CD14-positive monocyte (primary cell): ENCODE data around the gene THSD4. TPM values are rescaled to one million over a fixed set of nuclear protein-coding genes. Genes with fewer than 3 reads are reported as not detected.

ENCODE experiments used
- DNase-seq, 3 donors: peaks; one replicate each; pipeline ENCODE4 v3.0.0-alpha.2; 2011 to 2022
- H2AFZ ChIP-seq: 2 replicates; pipeline ENCODE4 v1.6.0; 2012; ENCODE audit warnings: mild to moderate bottlenecking, low read depth, low read length, inconsistent platforms; ENCODE audit not compliant: insufficient read depth, poor library complexity, severe bottlenecking
- H3K27ac ChIP-seq, 2 donors: 1 replicate in 1 of 2; 2 replicates in 1 of 2; pipeline ENCODE4 v1.5.1; 2012 to 2013; ENCODE audit warnings: low read length in 2 of 2, control low read depth in 1 of 2, inconsistent platforms in 1 of 2, low read depth in 1 of 2, mild to moderate bottlenecking in 1 of 2
- H3K27me3 ChIP-seq, 2 donors: one replicate each; pipeline versions ENCODE4 v1.6.0 to v1.6.1; 2011 to 2013; ENCODE audit warnings: low read length in 2 of 2; ENCODE audit not compliant: control insufficient read depth in 2 of 2, insufficient read depth in 2 of 2
- H3K36me3 ChIP-seq, 2 donors: replicated peaks in 1 of 2; 1 replicate in 1 of 2; 2 replicates in 1 of 2; pipeline versions ENCODE4 v1.5.1 to v1.6.1; 2012 to 2013; ENCODE audit warnings: low read length in 2 of 2, control low read depth in 1 of 2, inconsistent platforms in 1 of 2, mild to moderate bottlenecking in 1 of 2; ENCODE audit not compliant: insufficient read depth in 2 of 2, control insufficient read depth in 1 of 2
- H3K4me1 ChIP-seq, 2 donors: 1 replicate in 1 of 2; 2 replicates in 1 of 2; pipeline versions ENCODE4 v1.5.1 to v1.6.1; 2012 to 2013; ENCODE audit warnings: low read length in 2 of 2, control low read depth in 1 of 2, inconsistent platforms in 1 of 2, mild to moderate bottlenecking in 1 of 2, moderate library complexity in 1 of 2; ENCODE audit not compliant: insufficient read depth in 2 of 2, control insufficient read depth in 1 of 2
- H3K4me2 ChIP-seq: replicated peaks from 2 replicates; pipeline ENCODE3; 2012; ENCODE audit warnings: low read length, moderate library complexity, mild to moderate bottlenecking; ENCODE audit not compliant: poor library complexity, severe bottlenecking; ENCODE audit errors: extremely low read depth
- H3K4me3 ChIP-seq, 3 experiments: fragments of 200-600 bp in 1 of 3; sonication (generic) in 1 of 3; replicated peaks in 1 of 3; 1 replicate in 2 of 3; 2 replicates in 1 of 3; pipeline ENCODE4 v1.5.1; 2011 to 2013; ENCODE audit warnings: low read length in 3 of 3, mild to moderate bottlenecking in 3 of 3, control low read depth in 2 of 3, low read depth in 2 of 3, inconsistent platforms in 1 of 3, moderate library complexity in 1 of 3
- H3K79me2 ChIP-seq: 2 replicates; pipeline ENCODE4 v1.6.0; 2012; ENCODE audit warnings: mild to moderate bottlenecking, control low read depth, inconsistent platforms, low read length, moderate library complexity; ENCODE audit not compliant: insufficient read depth
- H3K9ac ChIP-seq: 2 replicates; pipeline ENCODE4 v1.6.0; 2017; ENCODE audit warnings: low read length, mild to moderate bottlenecking; ENCODE audit not compliant: insufficient read depth, poor library complexity, severe bottlenecking
- H3K9me3 ChIP-seq, 2 donors: replicated peaks in 1 of 2; 1 replicate in 1 of 2; 2 replicates in 1 of 2; pipeline versions ENCODE4 v1.5.1 to v1.6.1; 2012 to 2013; ENCODE audit warnings: low read length in 2 of 2, control low read depth in 1 of 2; ENCODE audit not compliant: control insufficient read depth in 1 of 2, insufficient read depth in 1 of 2
- H4K20me1 ChIP-seq: 2 replicates; pipeline ENCODE4 v1.6.0; 2012; ENCODE audit warnings: mild to moderate bottlenecking, low read length, control low read depth, moderate library complexity; ENCODE audit not compliant: insufficient read depth
- H3K27ac Mint-ChIP-seq, 7 donors: one replicate each; pipeline ENCODE4 v1.8.0; 2020; ENCODE audit warnings: mild to moderate bottlenecking in 7 of 7, mixed read lengths in 7 of 7, moderate library complexity in 6 of 7, inconsistent platforms in 2 of 7
- H3K27me3 Mint-ChIP-seq, 3 donors: one replicate each; pipeline ENCODE4 v1.8.0; 2021 to 2022; ENCODE audit warnings: low read depth in 3 of 3, mild to moderate bottlenecking in 3 of 3, mixed read lengths in 3 of 3, moderate library complexity in 3 of 3, inconsistent platforms in 1 of 3
- H3K36me3 Mint-ChIP-seq, 2 donors: one replicate each; pipeline ENCODE4 v1.8.0; 2020; ENCODE audit warnings: mixed read lengths in 2 of 2, inconsistent platforms in 1 of 2, mild to moderate bottlenecking in 1 of 2
- H3K4me1 Mint-ChIP-seq: one replicate; pipeline ENCODE4 v1.8.0; 2020; ENCODE audit warnings: mild to moderate bottlenecking, mixed read lengths
- H3K4me3 Mint-ChIP-seq, 2 donors: one replicate each; pipeline ENCODE4 v1.8.0; 2020; ENCODE audit warnings: mild to moderate bottlenecking in 2 of 2, mixed read lengths in 2 of 2, moderate library complexity in 1 of 2
- H3K9me3 Mint-ChIP-seq, 7 donors: one replicate each; pipeline ENCODE4 v1.8.0; 2020 to 2022; ENCODE audit warnings: mixed read lengths in 7 of 7, mild to moderate bottlenecking in 6 of 7, moderate library complexity in 6 of 7, inconsistent platforms in 2 of 7
- WGBS: methylation state at CpG from one replicate; pipeline ENCODE4 v1.1.5; 2013; ENCODE audit warnings: missing lambda C conversion rate; ENCODE audit not compliant: insufficient coverage; 5-methylcytosine and 5-hydroxymethylcytosine counted together
- intact Hi-C, 2 donors: fragments of 100-400 bp; cut with micrococcal nuclease; formaldehyde crosslinking; loops; one replicate each; pipeline versions ENCODE4 v1.15.0 to v1.15.1; 2023
- polyA plus RNA-seq, 3 donors: library from polyadenylated mRNA; depleted of rRNA in 1 of 3; unstranded in 2 of 3; stranded (reverse) in 1 of 3; fragments of 300-500 nt in 2 of 3; fragments of >200 nt in 1 of 3; fragmentation: Illumina TruSeq in 2 of 3; gene quantifications; 1 replicate in 2 of 3; 2 replicates in 1 of 3; pipeline ENCODE4 v1.2.3, GENCODE V29; 2012 to 2021
- TF ChIP-seq, protein P1 (sequence below): fragments of 200-600 bp; IDR thresholded peaks from one replicate; pipeline ENCODE4 v1.8.0; 2022; ENCODE audit warnings: antibody characterized with exemption, mild to moderate bottlenecking

THSD4 gene
- polyA plus RNA-seq, 3 donors: not detected

DNA sequence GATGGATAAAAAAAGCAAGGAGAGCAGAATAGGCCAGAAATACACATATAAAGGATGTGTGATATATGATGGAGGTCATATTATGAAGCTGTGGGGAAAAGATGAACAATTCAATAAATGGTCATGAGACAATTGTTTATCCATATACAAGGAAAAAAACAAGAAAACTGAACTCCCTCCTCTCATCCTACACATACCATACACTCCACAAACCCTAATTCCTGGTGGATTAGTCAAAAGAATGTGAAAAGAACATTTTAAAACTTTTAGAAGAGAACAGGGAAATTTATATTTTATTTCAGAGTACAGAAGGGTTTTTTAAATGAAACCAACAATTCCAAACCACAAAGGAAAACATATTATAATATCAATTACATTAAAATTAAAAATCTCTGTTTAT lies 660.6 kb downstream of the THSD4 start:
- no peaks in the 10 kb centered on the region for H3K79me2 ChIP-seq
- Mint-ChIP-seq H3K4me3 (no peak overlapping the region), H3K27me3 (peaks cover 2 to 8% (median 3%) of the 10 kb centered on the region in 3 donors), H3K36me3 (no peaks in the 10 kb centered on the region), H3K27ac (no peak overlapping the region), H3K9me3 (peaks cover 0 to 1% (median 0%) of the 10 kb centered on the region in 7 donors), H3K4me1 (peaks cover 8% of the 10 kb centered on the region)
- intact Hi-C loops: no loop called here
- no peak overlapping the region for H3K4me2 ChIP-seq
- no peak overlapping the region for H3K9ac ChIP-seq
- no peak overlapping the region for H2AFZ ChIP-seq
- no peak overlapping the region for H3K4me3 ChIP-seq
- H3K36me3 ChIP-seq: no peaks in the 10 kb centered on the region
- no peaks in the 10 kb centered on the region for H3K27me3 ChIP-seq
- peaks cover 0 to 4% of the 10 kb centered on the region in 2 donors for H3K4me1 ChIP-seq
- DNase-seq: no peak
- H3K27ac ChIP-seq: no peak overlapping the region
- H4K20me1 ChIP-seq: no peaks in the 10 kb centered on the region
- no peaks in the 10 kb centered on the region for H3K9me3 ChIP-seq
- TF ChIP-seq, protein P1, sequence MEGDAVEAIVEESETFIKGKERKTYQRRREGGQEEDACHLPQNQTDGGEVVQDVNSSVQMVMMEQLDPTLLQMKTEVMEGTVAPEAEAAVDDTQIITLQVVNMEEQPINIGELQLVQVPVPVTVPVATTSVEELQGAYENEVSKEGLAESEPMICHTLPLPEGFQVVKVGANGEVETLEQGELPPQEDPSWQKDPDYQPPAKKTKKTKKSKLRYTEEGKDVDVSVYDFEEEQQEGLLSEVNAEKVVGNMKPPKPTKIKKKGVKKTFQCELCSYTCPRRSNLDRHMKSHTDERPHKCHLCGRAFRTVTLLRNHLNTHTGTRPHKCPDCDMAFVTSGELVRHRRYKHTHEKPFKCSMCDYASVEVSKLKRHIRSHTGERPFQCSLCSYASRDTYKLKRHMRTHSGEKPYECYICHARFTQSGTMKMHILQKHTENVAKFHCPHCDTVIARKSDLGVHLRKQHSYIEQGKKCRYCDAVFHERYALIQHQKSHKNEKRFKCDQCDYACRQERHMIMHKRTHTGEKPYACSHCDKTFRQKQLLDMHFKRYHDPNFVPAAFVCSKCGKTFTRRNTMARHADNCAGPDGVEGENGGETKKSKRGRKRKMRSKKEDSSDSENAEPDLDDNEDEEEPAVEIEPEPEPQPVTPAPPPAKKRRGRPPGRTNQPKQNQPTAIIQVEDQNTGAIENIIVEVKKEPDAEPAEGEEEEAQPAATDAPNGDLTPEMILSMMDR: no peak

DNA sequence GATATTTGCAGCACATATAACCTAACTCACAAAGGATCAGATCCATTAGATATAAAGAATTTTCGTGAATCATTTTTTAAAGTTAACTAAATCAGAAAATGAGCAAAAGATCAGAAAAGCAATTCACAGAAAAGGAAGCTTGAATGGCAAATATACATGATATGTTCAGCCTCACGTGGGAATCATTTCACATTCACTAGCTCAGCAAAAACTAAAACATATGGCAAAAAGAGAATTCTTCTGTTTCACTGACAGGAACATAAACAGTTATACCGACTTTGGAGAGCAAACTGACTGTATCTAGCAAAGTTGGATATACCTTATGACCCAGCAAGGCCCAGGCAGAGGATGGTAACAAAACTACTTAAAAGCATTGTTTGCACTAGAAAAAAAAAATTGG lies 661.0 kb downstream of the THSD4 start:
- H3K9me3 ChIP-seq: no peaks in the 10 kb centered on the region

More for the DNA sequence above, 661.0 kb downstream of the THSD4 start:
- Histone ChIP-seq H3K4me2 (no peak overlapping the region), H2AFZ (no peak overlapping the region), H3K4me3 (no peak overlapping the region), H3K36me3 (no peaks in the 10 kb centered on the region), H3K79me2 (no peaks in the 10 kb centered on the region), H3K27me3 (no peaks in the 10 kb centered on the region), H4K20me1 (no peaks in the 10 kb centered on the region), H3K4me1 (peaks cover 0 to 4% of the 10 kb centered on the region in 2 donors), H3K27ac (no peak overlapping the region), H3K9ac (no peak overlapping the region)
- intact Hi-C loops: no loop called here
- Mint-ChIP-seq H3K9me3 (peaks cover 0 to 1% (median 0%) of the 10 kb centered on the region in 7 donors), H3K27ac (no peak overlapping the region), H3K4me1 (peaks cover 8% of the 10 kb centered on the region), H3K4me3 (no peak overlapping the region), H3K27me3 (peaks cover 1 to 8% (median 3%) of the 10 kb centered on the region in 3 donors), H3K36me3 (no peaks in the 10 kb centered on the region)
- WGBS: no CpG with 5 or more reads among the region's 3 CpGs
- DNase-seq: no peak
- TF ChIP-seq, protein P1: no peak
